ENCODE data around the gene NXPH4.

NXPH4 gene

GRCh38 chr12:57200497-57200896, 16.1 kb upstream of the NXPH4 start:
- no peaks in the 10 kb centered on the region for H3K27me3 ChIP-seq (ENCODE audit: insufficient read depth, poor library complexity, severe bottlenecking)
- no peak for TF ChIP-seq CTCF (IDR thresholded peaks at IDR 0.05; ENCODE audit: poor library complexity, severe bottlenecking)
- no peak overlapping the region for H3K27ac ChIP-seq (ENCODE audit: poor library complexity, severe bottlenecking)
- no peak for ATAC-seq (ENCODE audit: low read depth)
- H3K9me3 ChIP-seq (ENCODE audit: severe bottlenecking), result no peaks in the 10 kb centered on the region
- no peak overlapping the region for H3K4me3 ChIP-seq (ENCODE audit: severe bottlenecking)
- no peak for DNase-seq (ENCODE audit: low spot score)
- H3K4me1 ChIP-seq (ENCODE audit: insufficient read depth, poor library complexity, severe bottlenecking), result no peaks in the 10 kb centered on the region
- peaks cover 7% of the 10 kb centered on the region; the same call in 1 of the 2 replicates for H3K36me3 ChIP-seq (ENCODE audit: low read depth)

- Histone ChIP-seq H3K36me3 (ENCODE audit: low read depth) (0 out of 2 replicates have a peak, but pooled peaks cover 7% of the 10 kb centered on the region), H3K4me3 (ENCODE audit: severe bottlenecking) (no peak overlapping the region), H3K9me3 (ENCODE audit: severe bottlenecking) (no peaks in the 10 kb centered on the region), H3K4me1 (ENCODE audit: insufficient read depth, poor library complexity, severe bottlenecking) (no peaks in the 10 kb centered on the region), H3K27me3 (ENCODE audit: insufficient read depth, poor library complexity, severe bottlenecking) (no peaks in the 10 kb centered on the region), H3K27ac (ENCODE audit: poor library complexity, severe bottlenecking) (no peak overlapping the region)
- no peak for TF ChIP-seq CTCF (IDR thresholded peaks at IDR 0.05; ENCODE audit: poor library complexity, severe bottlenecking)
- DNase-seq (ENCODE audit: low spot score), result no peak
- ATAC-seq (ENCODE audit: low read depth), result no peak
These were observed 15.4 kb upstream of the NXPH4 start for GRCh38 chr12:57201219-57201618.

- H3K27me3 ChIP-seq (ENCODE audit: insufficient read depth, poor library complexity, severe bottlenecking), result no peaks in the 10 kb centered on the region
- H3K4me3 ChIP-seq (ENCODE audit: severe bottlenecking), result no peak overlapping the region
- no peaks in the 10 kb centered on the region for H3K9me3 ChIP-seq (ENCODE audit: severe bottlenecking)
- H3K4me1 ChIP-seq (ENCODE audit: insufficient read depth, poor library complexity, severe bottlenecking), result no peaks in the 10 kb centered on the region
- H3K27ac ChIP-seq (ENCODE audit: poor library complexity, severe bottlenecking), result no peak overlapping the region
- ATAC-seq (ENCODE audit: low read depth), result no peak
- DNase-seq (ENCODE audit: low spot score), result no peak
- 0 out of 2 replicates have a peak, but pooled peaks cover 7% of the 10 kb centered on the region for H3K36me3 ChIP-seq (ENCODE audit: low read depth)
- TF ChIP-seq CTCF (IDR thresholded peaks at IDR 0.05; ENCODE audit: poor library complexity, severe bottlenecking), result no peak
These were observed 15.0 kb upstream of the NXPH4 start for GRCh38 chr12:57201631-57202030.

- Histone ChIP-seq H3K4me1 (ENCODE audit: insufficient read depth, poor library complexity, severe bottlenecking) (no peaks in the 10 kb centered on the region), H3K36me3 (ENCODE audit: low read depth) (0 out of 2 replicates have a peak, but pooled peaks cover 7% of the 10 kb centered on the region), H3K9me3 (ENCODE audit: severe bottlenecking) (no peaks in the 10 kb centered on the region), H3K27ac (ENCODE audit: poor library complexity, severe bottlenecking) (no peak overlapping the region), H3K4me3 (ENCODE audit: severe bottlenecking) (no peak overlapping the region), H3K27me3 (ENCODE audit: insufficient read depth, poor library complexity, severe bottlenecking) (no peaks in the 10 kb centered on the region)
- DNase-seq (ENCODE audit: low spot score) (no peak), ATAC-seq (ENCODE audit: low read depth) (no peak)
- no peak for TF ChIP-seq CTCF (IDR thresholded peaks at IDR 0.05; ENCODE audit: poor library complexity, severe bottlenecking)
These were observed 14.3 kb upstream of the NXPH4 start for GRCh38 chr12:57202321-57202720.

GRCh38 chr12:57203201-57203600, 13.4 kb upstream of the NXPH4 start:
- no peaks in the 10 kb centered on the region for H3K4me1 ChIP-seq (ENCODE audit: insufficient read depth, poor library complexity, severe bottlenecking)
- 0 out of 2 replicates have a peak, but pooled peaks cover 6% of the 10 kb centered on the region for H3K36me3 ChIP-seq (ENCODE audit: low read depth)
- no peak overlapping the region for H3K4me3 ChIP-seq (ENCODE audit: severe bottlenecking)
- no peak for TF ChIP-seq CTCF (IDR thresholded peaks at IDR 0.05; ENCODE audit: poor library complexity, severe bottlenecking)
- no peaks in the 10 kb centered on the region for H3K27me3 ChIP-seq (ENCODE audit: insufficient read depth, poor library complexity, severe bottlenecking)
- ATAC-seq (ENCODE audit: low read depth) (no peak), DNase-seq (ENCODE audit: low spot score) (no peak)
- no peak overlapping the region for H3K27ac ChIP-seq (ENCODE audit: poor library complexity, severe bottlenecking)
- no peaks in the 10 kb centered on the region for H3K9me3 ChIP-seq (ENCODE audit: severe bottlenecking)

Measured in RWPE2 (cell line).